HFF-Myc (cell line): ENCODE results near the gene TMTC3.

Experiments
- DNase-seq: peaks from one replicate; pipeline ENCODE4 v3.0.0-alpha.2; 2011; ENCODE audit warnings: low read depth; ENCODE audit errors: extremely low read depth
- H3K4me3 ChIP-seq: replicated peaks from 2 replicates; pipeline ENCODE4 v1.5.1; 2011; ENCODE audit warnings: low read depth, mild to moderate bottlenecking, control low read depth, low read length
- CTCF ChIP-seq: IDR thresholded peaks from 2 replicates; pipeline ENCODE4 v1.5.1; 2012; ENCODE audit warnings: mild to moderate bottlenecking, low read depth, low read length, control low read depth; ENCODE audit errors: missing control alignments

The TMTC3 gene

DNA sequence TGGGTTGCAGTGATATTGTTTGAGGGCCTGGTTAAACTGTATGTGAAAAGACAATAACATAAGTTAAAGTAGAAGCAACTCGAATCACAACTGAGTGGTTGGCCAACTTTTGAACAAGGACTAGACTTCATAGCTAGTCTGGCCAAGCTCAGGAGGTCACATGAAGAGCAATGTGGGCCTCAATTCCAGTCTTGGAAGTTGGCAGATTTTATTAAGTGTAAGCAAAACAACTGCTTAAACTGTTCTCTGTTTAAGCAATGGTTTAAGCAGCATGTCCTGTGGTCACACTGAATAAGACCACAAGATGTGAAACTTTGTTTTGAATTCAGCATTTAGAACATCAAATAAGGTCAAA is 100.4 kb downstream of the TMTC3 start:
- TF ChIP-seq CTCF = no peak
- DNase-seq = peak; percentile 31
- no peak overlapping the region for H3K4me3 ChIP-seq

DNA sequence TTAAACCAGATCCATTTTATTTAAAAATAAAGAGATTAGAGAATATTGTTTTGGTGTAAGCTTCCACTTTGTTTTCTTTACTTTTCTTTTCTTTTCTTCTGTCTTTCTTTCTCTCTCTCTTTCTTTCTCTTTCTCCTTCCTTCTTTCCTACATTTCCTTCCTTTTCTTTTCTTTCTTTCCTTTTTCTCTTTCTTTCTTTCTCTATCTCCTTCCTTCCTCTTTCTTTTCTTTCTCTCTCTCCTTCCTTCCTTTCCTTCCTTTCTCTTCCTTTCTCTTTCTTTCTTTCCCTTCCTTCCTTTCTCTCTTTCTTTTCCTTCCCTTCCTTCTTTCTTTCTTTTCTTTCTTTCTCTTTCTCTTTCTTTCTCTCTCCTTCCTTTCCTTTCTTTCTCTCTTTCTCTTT is 100.8 kb downstream of the TMTC3 start:
- no peak overlapping the region for H3K4me3 ChIP-seq
- no peak for TF ChIP-seq CTCF
- no peak for DNase-seq

DNA sequence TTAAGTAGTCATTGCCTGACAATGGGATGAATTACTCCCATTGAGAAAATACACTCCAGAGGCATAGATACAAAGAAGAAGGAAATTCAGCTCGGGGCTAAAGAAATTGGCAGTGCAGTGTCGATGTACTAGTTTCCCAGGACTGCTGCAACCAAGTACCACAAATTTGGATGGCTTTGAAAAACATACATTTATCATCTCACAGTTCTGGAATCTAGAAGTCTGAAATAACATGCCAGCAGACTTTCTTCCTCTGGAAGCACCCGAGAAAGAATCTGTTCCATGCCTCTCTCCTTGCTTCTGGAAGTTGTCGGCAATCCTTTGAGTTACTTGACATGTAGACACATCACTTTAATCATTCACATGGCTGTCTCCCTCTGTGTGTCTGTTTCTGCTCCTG is 101.9 kb downstream of the TMTC3 start:
- H3K4me3 ChIP-seq = no peak overlapping the region
- TF ChIP-seq CTCF = no peak
- DNase-seq = no peak

- no peak for DNase-seq
- no peak for TF ChIP-seq CTCF
- H3K4me3 ChIP-seq = no peak overlapping the region
Measured at GRCh38 chr12:88245905-88246304, 103.8 kb downstream of the TMTC3 start.

GRCh38 chr12:88247241-88247643 is 105.1 kb downstream of the TMTC3 start:
- no peak overlapping the region for H3K4me3 ChIP-seq
- DNase-seq = peak; percentile 65
- TF ChIP-seq CTCF = no peak

- H3K4me3 ChIP-seq = no peak overlapping the region
Measured at GRCh38 chr12:88248606-88249005, 106.5 kb downstream of the TMTC3 start.

More at GRCh38 chr12:88248606-88249005, 106.5 kb downstream of the TMTC3 start:
- TF ChIP-seq CTCF = no peak
- DNase-seq = no peak
